AG09319 (cell line): ENCODE measurements around the gene CEMIP2.

Experiments used
- DNase-seq: peaks from one replicate; pipeline ENCODE4 v3.0.0-alpha.2; 2010; ENCODE audit warnings: low read depth; ENCODE audit errors: extremely low read depth
- CTCF ChIP-seq: IDR thresholded peaks from 2 replicates; pipeline ENCODE4 v1.5.1; 2011; ENCODE audit warnings: low read depth, mild to moderate bottlenecking, inconsistent platforms, low read length, moderate library complexity

The CEMIP2 gene

DNA sequence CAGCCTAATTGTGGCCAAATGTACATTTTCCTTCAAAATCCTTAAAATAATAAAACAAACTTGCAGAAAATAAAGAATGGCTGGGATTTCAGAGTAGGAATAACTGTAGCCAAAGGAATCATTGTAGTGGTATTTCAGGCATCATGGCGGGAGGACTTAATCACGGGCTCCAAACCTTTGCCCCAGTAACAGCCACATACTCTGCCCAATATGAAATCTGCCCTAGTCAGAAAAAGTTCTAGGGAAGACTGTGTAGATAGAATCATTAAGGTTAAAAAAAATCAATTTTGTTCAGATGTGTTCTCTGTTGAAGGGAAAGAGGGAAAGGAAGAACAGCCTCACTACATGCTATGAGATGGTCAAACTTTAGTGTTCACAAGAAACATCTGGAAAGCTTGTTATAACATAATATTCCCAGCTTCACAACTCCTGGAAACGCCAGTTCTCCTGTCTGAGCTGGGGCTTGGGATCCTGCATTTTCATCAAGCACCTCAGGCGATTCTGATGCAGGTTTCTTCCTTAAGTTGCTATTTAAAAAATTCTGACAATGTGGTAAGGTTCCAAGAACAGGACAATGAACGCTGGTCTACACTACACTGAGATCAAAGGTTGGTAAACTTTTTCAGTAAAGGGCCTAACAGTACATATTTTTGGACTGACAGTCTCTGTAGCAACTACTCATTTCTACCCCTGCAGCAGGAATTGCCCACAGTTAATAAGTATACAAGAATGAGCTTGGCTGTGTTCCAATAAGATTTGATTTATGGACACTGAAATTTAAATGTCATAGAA, 87.9 kb downstream of the CEMIP2 start:
- TF ChIP-seq CTCF, result no peak
- DNase-seq, result no peak

GRCh38 chr9:71678999-71679398, 89.3 kb downstream of the CEMIP2 start:
- DNase-seq, result no peak
- no peak for TF ChIP-seq CTCF

DNA sequence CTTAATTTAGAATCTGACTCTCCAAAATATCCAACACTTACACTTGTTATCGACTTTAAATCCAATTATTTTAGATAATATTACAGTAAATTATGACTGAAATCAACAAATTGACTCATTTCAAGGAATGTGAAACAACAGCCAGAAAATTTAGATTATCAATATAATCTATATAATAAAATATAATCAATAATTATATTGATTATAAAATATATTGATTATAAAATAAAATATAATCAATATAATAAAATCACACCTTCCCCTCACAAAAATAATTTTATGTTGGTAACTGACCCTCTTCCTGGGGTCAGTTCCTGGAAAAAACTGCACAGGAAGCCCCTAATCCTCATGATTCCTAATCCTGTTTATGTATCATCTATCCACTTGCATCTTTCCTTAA, 91.1 kb downstream of the CEMIP2 start:
- no peak for DNase-seq
- TF ChIP-seq CTCF, result no peak

DNA sequence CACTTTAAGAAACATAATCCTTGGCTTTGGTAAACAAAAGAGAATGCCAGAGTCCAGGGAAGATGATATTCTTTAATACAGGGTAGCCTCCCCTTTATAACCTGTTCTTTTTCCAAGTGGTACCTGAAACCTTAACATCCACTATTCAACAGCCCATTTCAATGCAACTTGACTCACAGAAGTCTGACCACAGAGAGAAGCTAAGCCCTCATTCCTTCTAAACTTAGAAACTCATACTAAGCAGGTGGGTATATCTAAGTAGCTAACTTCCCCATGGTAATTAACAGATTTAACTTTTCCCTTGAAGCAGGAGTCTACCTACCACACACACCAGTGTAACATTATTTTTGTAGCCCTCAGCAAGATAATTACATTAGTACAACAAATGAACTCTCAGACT, 91.9 kb downstream of the CEMIP2 start:
- no peak for TF ChIP-seq CTCF
- DNase-seq, result no peak

DNA sequence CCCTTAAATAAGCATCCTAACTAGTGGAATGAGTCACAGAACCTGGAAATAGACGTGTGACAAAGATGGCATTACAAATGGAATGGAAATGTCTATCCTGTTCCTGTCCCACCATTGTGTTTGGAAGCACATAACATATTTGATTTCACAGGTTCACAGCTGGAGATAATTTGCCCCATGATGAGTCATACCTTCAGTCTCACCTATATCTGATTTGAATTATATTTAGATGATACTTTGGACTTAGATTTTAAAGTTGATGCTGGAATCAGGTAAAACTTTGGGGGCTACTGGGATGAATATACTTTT, 92.5 kb downstream of the CEMIP2 start:
- DNase-seq, result no peak
- TF ChIP-seq CTCF, result no peak

DNA sequence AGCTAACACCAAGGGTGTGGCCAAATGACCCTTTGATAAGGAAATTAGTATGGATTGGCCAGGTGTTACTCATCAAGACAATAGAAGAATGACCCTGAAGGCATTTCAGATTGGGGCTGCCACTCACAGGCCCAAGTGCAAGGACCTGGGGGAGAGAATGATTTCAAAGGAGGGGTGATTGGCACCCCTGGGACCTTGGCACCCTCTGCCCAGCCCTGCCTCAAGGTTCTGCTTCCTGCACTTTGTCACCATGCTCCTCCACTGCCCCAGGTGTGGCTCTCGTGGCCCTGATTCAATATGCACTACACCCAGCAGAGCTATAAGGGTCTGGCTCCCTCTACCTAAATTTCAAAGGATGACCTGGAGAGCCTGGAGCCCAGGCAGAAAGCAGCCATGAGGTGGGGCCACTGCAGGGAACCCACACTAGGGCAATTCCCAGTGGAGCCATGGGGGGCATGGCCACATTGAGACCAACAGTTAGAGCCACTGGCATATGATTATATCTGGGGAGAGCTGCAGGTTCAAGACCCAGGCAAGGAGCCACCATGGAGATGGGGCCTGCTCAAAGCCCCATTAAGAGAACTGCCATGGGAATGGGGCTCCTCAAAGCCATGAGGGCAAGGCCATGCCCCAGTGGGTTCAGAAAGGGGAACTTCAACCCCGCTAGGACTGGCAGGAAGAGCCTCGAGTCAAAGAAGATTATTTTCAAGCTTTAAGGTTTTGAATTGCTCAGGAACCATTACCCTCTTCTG, 93.0 kb downstream of the CEMIP2 start:
- DNase-seq, result no peak
- no peak for TF ChIP-seq CTCF

DNA sequence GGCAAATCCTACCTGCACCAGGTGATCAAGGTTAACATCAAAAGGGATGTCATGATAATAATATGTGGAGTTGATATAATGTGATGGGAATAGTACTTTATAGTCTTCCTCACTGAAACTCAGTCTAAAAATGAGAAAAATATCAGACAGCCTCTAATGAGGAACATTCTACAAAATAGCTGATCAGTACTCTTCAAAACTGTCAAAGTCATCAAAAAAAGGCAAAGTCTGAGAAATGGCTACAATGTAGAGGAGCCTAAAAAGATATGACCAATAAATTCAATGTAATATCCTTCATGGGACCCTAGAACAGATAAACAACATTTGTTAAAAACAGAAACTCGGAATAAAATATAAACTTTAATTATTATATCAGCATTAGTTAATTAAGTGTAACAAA, 95.7 kb downstream of the CEMIP2 start:
- no peak for TF ChIP-seq CTCF
- DNase-seq, result no peak
